ENCODE results near the gene TTLL6.
"Not testable (repeated sequence)": the region's sequence is repeated elsewhere in the genome, so short reads cannot be mapped to it uniquely, and the experiment has no call there.

Gene TTLL6

DNA sequence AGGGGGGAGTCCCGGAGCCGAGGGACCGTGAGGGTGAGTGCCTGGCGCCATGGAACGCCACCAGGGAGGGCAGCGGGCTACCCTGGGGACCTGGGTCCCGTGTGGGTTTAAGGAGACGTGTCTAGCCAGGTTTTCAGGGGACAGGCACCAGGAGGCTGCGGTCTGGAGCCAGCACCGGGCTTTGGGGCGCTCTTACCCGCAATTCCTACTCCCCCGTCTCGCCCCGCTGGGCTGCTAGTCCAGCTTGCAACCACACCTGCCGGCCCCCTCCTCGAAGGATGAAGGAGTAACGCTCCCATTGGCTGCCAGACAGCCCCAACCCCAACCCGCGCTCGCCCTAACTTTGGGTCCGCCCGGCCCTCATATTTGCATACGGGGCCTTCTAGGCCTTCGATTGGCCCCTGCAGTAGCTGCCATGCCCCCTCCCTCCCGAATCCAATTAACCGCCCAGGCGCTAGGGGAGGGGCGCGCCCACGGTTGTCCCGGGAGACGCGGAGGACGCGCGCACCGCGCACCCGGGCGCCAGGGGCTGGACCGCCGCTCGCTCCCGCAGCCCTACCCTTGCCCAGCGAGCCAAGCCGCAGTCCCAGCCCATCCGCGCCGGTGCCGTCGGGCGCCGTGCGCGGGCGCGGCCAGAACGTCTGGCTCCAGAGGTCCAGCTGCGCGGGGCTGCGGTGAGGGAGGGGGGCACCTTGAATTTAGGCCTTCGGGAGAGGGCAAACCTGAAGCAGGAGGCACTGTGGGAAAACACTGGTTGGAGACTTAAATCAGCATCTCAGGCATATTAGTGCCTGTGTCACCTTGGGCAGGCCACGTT, at the start of gene TTLL6:
TTLL6 (minus strand) TSS at position 456 of the 817 bp plus-strand sequence; CDS start at position 299, 157 bp downstream.
- DNase-seq: peak; percentile 95

DNA sequence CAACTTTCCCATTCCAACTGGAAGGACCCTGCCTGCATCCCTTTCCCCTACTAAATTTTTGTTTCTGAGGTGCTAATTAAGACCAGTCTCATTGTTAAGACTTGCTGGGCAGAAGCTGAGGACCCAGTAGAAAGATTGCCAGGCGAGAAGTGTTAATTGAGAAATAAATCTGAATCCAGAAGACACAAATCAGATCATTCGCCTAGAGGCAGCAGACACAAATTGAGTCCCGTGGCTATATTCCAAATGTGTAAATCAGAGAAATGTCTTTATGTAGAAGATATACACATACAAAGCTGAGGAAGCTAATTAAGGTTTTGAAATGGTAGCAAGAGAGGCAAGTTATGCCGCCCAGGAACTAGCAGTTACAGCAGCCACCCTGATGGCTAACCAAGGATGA, 43.4 kb upstream of the TTLL6 start:
- no peak for DNase-seq

DNA sequence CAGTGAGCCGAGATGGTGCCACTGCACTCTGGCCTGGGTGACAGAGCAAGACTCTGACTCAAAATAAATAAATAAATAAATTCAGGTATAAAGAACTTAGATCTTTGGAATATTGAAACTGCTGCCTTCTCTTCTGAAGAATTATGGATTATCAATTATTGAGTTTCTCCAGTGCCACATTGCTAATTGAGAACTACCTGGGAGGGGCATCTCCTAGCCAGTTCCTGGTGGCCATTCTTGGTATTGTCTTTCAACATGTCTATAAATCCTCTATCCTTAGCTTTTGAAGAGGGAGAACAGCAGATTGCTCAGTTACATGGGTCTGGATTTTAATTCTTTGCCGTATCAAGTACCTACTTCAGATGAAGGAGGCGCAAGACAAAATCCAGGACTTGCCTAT, 43.0 kb upstream of the TTLL6 start:
- no peak for DNase-seq

DNA sequence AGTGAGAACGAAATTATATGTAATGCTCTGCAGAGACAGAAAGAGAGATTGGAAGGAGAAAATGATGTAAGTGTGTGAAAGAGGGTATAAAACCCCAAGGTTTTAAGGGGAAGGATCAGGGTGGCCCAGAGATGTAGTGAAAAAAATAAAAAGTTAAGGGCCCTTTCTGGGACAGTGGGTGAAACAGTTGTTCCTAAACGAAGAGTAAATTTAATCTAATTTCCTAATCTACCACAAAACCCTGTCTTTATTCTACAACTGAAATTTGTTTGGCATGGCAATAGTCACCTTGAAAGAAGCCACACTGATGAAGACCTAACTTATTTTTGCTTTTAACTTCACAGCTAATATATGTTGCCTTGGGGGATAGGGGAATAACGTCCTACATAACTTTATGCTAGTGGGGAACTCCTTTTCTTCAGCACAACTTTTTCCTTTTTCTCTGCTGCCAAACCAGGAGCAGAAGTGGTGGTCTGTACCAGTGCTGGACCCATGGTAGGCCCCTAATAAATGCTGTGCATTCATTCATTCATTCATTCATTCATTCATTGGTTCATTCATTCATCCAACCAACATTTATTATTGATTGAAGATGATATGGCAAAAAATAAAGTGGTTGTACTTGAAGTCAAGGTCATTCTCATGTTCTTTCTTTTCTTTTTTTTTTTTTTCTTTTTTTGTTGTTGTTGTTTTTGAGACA, 39.2 kb upstream of the TTLL6 start:
- DNase-seq: no peak

DNA sequence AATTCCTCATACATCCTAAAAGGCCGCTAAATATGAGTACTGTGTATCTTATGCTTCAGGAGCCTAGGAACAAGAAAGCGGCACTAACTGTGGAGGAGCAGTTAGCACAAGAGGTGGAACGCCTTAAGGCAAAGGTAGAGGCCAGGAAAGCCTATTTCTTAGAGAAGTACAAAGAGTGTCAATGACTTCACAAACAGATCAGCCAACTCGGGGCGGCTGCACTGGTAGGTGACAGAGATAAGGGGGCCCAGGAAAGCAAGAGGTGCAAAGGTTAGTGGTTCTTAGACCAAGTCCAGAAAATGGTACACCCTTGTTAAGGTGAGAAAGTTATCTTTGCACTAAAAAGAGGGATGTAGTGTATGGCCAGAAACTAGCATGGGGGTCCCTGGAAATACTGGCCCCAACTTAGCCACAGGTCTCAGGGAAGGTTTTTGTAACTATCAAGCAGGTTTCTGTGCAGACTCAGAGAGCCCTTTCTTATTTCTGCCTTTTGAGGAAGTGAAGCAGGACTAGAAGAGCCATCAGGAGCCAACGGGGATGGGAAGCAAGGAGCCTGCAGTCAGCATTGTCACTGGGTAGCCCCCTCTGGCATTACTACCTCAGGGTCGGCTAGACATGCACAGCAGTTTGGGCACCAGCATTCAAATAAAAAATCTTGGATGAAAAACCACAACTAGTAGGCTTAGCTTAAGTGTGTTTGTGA, 37.9 kb upstream of the TTLL6 start:
- DNase-seq: no peak

DNA sequence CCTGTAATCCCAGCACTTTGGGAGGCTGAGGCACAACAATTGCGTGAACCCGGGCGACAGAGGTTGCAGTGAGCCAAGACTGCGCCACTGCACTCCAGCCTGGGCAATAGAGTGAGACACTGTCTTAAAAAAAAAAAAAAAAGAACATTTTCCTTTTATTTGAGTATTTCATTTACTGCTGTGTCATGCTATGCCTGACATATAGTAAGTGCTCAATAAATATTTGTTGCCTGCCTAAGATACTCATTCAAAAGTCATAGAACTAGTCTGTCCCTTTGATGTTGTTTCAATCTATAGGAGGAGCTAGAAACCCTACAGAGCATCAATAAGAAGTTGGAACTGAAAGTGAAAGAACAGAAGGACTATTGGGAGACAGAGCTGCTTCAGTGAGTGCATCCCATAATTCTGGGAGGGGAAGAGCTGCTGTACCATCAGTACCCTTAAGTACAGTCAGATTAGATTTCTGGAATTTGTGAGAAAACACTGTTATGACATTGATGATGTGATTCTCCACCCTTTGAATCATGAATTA, 33.8 kb upstream of the TTLL6 start:
- DNase-seq: no peak

GRCh38 chr17:48843187-48843900, 26.3 kb upstream of the TTLL6 start:
- no peak for DNase-seq

GRCh38 chr17:48842746-48843145, 25.7 kb upstream of the TTLL6 start:
- no peak for DNase-seq

DNA sequence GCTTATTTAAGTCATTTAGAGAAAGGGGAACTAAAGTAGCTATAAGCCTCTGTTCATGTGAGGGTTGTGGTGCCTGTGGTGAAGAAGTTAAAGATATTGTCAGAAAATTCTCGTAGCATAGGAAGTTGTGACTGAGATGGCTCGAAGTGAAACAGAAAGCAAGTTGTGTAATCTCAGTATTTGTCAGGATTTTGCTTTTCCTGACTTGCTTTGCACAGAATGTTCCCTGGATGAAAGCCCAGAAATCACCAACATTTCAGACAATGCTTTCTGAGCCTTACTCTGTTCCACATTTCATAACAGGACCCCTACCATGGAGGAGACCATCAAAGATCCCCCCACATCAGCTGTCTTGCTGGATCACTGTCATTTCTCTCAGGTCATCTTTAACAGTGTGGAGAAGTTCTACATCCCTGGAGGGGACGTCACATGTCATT, 24.4 kb upstream of the TTLL6 start:
- DNase-seq: no peak

DNA sequence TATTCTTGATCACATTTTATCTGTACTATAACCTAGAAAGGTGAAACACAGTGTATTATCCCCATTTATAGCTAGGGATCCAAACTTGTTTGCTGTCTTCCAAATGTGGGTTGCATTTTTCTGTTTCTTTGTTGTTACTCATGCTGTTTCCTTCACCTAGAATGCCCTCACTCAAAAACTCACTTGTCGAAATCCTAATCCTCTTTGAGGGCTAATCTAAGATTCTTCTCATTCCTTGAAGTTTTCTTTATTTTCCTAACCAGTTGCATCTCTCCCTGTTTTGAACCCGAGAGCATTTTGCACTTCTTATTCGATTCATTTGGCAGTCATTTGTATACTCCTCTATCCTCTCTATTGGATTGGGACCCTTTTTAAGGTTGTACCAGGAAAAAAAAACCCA, 23.4 kb upstream of the TTLL6 start:
- DNase-seq: no peak

DNA sequence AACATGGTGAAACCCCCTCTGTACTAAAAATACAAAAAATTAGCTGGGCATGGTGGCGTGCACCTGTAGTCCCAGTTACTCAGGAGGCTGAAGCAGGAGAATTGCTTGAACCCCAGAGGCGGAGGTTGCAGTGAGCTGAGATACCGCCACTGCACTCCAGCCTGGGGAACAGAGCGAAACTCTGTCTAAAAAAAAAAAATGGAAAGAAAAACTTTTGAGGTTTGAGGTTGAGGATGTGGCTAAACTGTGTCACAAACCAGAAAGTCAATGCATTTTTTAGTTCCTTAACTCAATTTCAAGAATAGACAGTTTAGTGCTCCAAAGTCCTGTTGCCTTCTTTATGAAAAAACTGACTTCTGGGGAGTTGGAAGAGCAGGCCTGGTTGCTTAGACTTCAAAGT, 20.4 kb upstream of the TTLL6 start:
- DNase-seq: not testable (repeated sequence)

GRCh38 chr17:48835971-48836370, 18.9 kb upstream of the TTLL6 start:
- no peak for DNase-seq

- DNase-seq: no peak
Observed at GRCh38 chr17:48834973-48835372, 17.9 kb upstream of the TTLL6 start.

GRCh38 chr17:48831549-48831883, 14.5 kb upstream of the TTLL6 start:
- no peak for DNase-seq

DNA sequence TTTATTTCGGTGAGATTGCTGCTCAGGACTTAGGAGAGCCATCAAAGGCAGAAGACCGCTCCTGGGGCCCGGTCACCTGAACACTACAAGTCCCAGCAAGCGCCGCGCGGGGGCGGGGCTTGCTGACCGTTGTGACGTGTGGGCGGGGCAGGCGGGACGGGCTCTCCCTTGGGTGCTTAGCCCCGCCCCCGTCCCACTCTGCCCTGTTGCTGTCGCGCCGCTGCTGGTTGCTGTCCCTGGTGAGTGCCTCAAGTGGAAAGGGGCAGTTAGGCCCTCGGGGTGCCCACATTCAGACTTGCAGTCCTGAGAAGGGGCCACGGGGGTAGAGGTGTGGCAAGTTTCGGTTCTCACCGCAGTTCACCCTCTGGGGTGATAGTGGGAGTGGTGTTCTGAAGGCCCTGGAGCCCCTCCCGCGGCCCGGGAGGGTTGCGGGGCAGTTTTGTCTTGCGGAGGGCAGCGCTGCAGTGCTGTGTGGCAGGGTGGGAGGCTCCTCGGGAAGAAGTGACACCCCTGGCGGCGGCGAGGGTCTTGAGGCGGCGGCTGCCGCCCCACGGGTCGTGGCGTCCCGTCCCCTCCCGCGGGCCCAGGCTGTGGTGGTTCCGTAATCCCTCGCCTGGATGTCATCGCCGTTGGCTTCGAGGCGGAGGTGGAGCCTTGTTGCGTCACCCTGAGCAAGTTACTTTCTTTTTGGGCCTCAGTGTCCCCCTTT, 14.0 kb upstream of the TTLL6 start, which contains the start of gene CALCOCO2:
CALCOCO2 (plus strand) TSS at position 196 of the 709 bp plus-strand sequence. CDS start 10,673 bp downstream, outside the sequence.
- peak; percentile 72 for DNase-seq

GRCh38 chr17:48825446-48826381, 8.7 kb upstream of the TTLL6 start:
- no peak for DNase-seq

GRCh38 chr17:48820936-48821335, 3.9 kb upstream of the TTLL6 start:
- DNase-seq: not testable (repeated sequence)

DNA sequence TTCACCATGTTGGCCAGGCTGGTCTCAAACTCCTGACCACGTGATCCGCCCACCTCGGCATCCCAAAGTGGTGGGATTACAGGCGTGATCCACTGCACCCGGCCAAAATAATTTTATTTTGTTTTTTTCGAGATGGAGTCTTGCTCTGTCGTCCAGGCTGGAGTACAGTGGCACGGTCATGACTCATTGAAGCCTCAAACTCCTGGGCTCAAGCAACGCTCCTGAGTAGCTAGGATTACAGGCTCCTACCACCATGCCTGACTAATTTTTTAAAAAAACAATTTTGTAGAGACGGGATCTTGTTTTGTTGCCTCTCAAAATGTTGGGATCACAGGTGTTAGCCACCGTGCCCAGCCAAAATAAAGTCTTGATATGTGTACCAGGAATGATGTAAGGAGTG, 2.4 kb upstream of the TTLL6 start:
- no peak for DNase-seq

GRCh38 chr17:48818361-48818841, 1.4 kb upstream of the TTLL6 start:
- no peak for DNase-seq

- DNase-seq: no peak
Observed at GRCh38 chr17:48816438-48816773, 623 bp downstream of the TTLL6 start.

- DNase-seq: no peak
Observed at GRCh38 chr17:48815311-48815710, 1.7 kb downstream of the TTLL6 start.

Measured in NCI-H2081 treated with DMSO at 0.1 percent for 48 hours (cell line).